NT2/D1 (cell line): ENCODE data around the gene LAP3.
"Not testable (repeated sequence)": the region's sequence is repeated elsewhere in the genome, so short reads cannot be mapped to it uniquely, and the experiment has no call there.

Experiments
- SUZ12 ChIP-seq: IDR thresholded peaks from 2 replicates; pipeline ENCODE4 v1.6.1; 2011; ENCODE audit not compliant: insufficient read length, insufficient read depth; ENCODE audit errors: extremely low read depth
- YY1 ChIP-seq: IDR thresholded peaks from 2 replicates; pipeline ENCODE4 v1.6.1; 2011; ENCODE audit not compliant: insufficient read length, insufficient read depth
- ZNF274 ChIP-seq: IDR thresholded peaks from 2 replicates; pipeline ENCODE4 v1.6.1; 2011; ENCODE audit warnings: mild to moderate bottlenecking, low read depth, low read length

GRCh38 chr4:17575177-17575576 is 1.8 kb upstream of the LAP3 start:
- TF ChIP-seq YY1, SUZ12, ZNF274: not testable (repeated sequence)
